ENCODE measurements around the gene TGIF1. TPM values are rescaled to one million over a fixed set of nuclear protein-coding genes. Genes with fewer than 3 reads are reported as not detected.
"Not testable (repeated sequence)": the region's sequence is repeated elsewhere in the genome, so short reads cannot be mapped to it uniquely, and the experiment has no call there.

The TGIF1 gene
- total and polyA plus RNA-seq, 2 donors (not counting 1 experiment from before 2014, with no cell fraction given), result 30.4 to 140 TPM

GRCh38 chr18:3410273-3410672, 39.7 kb upstream of the TGIF1 start:
- DNase-seq (no peak), ATAC-seq (ENCODE audit: low read depth) (no peak)
- Histone ChIP-seq H3K79me2 (ENCODE audit: control insufficient read depth, insufficient read depth, low read length) (no peaks in the 10 kb centered on the region), H2AFZ (ENCODE audit: insufficient read depth, low read depth, low read length, poor library complexity, severe bottlenecking) (no peak overlapping the region), H3K4me2 (replicated peaks; ENCODE audit: low read depth, low read length, poor library complexity, severe bottlenecking) (no peak overlapping the region), H3K27me3 (replicated peaks in 1 of 4; ENCODE audit: control extremely low read depth in 1 of 4, control insufficient read depth in 3 of 4, insufficient read depth in 4 of 4, low read length in 3 of 4) (no peaks in the 10 kb centered on the region), H3K4me3 (ENCODE audit: control extremely low read depth in 1 of 5, extremely low read depth in 1 of 5, insufficient read depth in 1 of 5, low read depth in 2 of 5, low read length in 4 of 5) (no peak overlapping the region), H4K20me1 (ENCODE audit: control insufficient read depth, insufficient read depth, low read length, poor library complexity, severe bottlenecking) (no peaks in the 10 kb centered on the region), H3K9ac (ENCODE audit: low read length) (no peak overlapping the region), H3K36me3 (replicated peaks in 1 of 2; ENCODE audit: control extremely low read depth in 1 of 2, control insufficient read depth in 1 of 2, extremely low read depth in 1 of 2, insufficient read depth in 2 of 2, low read length in 1 of 2) (no peaks in the 10 kb centered on the region), H3K4me1 (ENCODE audit: control insufficient read depth in 2 of 2, insufficient read depth in 2 of 2, low read length in 2 of 2) (peaks cover 16 to 23% of the 10 kb centered on the region in 2 donors), H3K27ac (ENCODE audit: low read length in 2 of 2) (no peak overlapping the region), H3K9me3 (ENCODE audit: control extremely low read depth in 1 of 3, control insufficient read depth in 2 of 3, insufficient read depth in 1 of 3, low read length in 2 of 3) (peaks cover 0 to 3% (median 0%) of the 10 kb centered on the region in 3 donors)
- no peak for TF ChIP-seq EZH2 (IDR thresholded peaks at IDR 0.05; ENCODE audit: borderline replicate concordance, insufficient read depth, low read depth, low read length, poor library complexity, severe bottlenecking)
- TF ChIP-seq CTCF (IDR thresholded peaks at IDR 0.05), result no peak
- intact Hi-C loops (cut with micrococcal nuclease), result no loop called here
- Mint-ChIP-seq H3K4me3 (no peak overlapping the region), H3K27ac (no peak overlapping the region), H3K27me3 (no peaks in the 10 kb centered on the region), H3K9me3 (ENCODE audit: insufficient read depth) (no peaks in the 10 kb centered on the region), H3K4me1 (peaks cover 30% of the 10 kb centered on the region)
- POLR2A ChIA-PET, result no interaction called here
- 100% methylated on average over 1 of the region's 3 CpGs for WGBS (ENCODE audit: insufficient coverage)
- CTCF ChIA-PET, result interaction anchor here (1.0 to 1.6 kb wide), 3 partner anchors 13 to 44 kb away, joined by 3 to 5 read pairs (median 4); no protein-coding TSS in a partner anchor

GRCh38 chr18:3410876-3411275, 39.1 kb upstream of the TGIF1 start:
- H3K27ac ChIP-seq (ENCODE audit: low read length in 2 of 2); H3K9me3 ChIP-seq (ENCODE audit: control extremely low read depth in 1 of 3, control insufficient read depth in 2 of 3, insufficient read depth in 1 of 3, low read length in 2 of 3); H2AFZ ChIP-seq (ENCODE audit: insufficient read depth, low read depth, low read length, poor library complexity, severe bottlenecking); POLR2A ChIA-PET; H3K27ac Mint-ChIP-seq; ATAC-seq (ENCODE audit: low read depth); DNase-seq; intact Hi-C loops (cut with micrococcal nuclease); H3K36me3 ChIP-seq (replicated peaks in 1 of 2; ENCODE audit: control extremely low read depth in 1 of 2, control insufficient read depth in 1 of 2, extremely low read depth in 1 of 2, insufficient read depth in 2 of 2, low read length in 1 of 2); H3K27me3 Mint-ChIP-seq; H3K27me3 ChIP-seq (replicated peaks in 1 of 4; ENCODE audit: control extremely low read depth in 1 of 4, control insufficient read depth in 3 of 4, insufficient read depth in 4 of 4, low read length in 3 of 4); H3K9me3 Mint-ChIP-seq (ENCODE audit: insufficient read depth); H3K4me3 ChIP-seq (ENCODE audit: control extremely low read depth in 1 of 5, extremely low read depth in 1 of 5, insufficient read depth in 1 of 5, low read depth in 2 of 5, low read length in 4 of 5); H3K4me3 Mint-ChIP-seq; H4K20me1 ChIP-seq (ENCODE audit: control insufficient read depth, insufficient read depth, low read length, poor library complexity, severe bottlenecking); H3K9ac ChIP-seq (ENCODE audit: low read length); H3K4me2 ChIP-seq (replicated peaks; ENCODE audit: low read depth, low read length, poor library complexity, severe bottlenecking); H3K79me2 ChIP-seq (ENCODE audit: control insufficient read depth, insufficient read depth, low read length): not testable (repeated sequence)
- H3K4me1 Mint-ChIP-seq, result peaks cover 24% of the 10 kb centered on the region
- no CpG with 5 or more reads among the region's 3 CpGs for WGBS (ENCODE audit: insufficient coverage)
- CTCF ChIA-PET, result interaction anchor here (1.0 to 1.6 kb wide), 3 partner anchors 12 to 44 kb away, joined by 3 to 5 read pairs (median 4); no protein-coding TSS in a partner anchor
- peaks cover 10 to 18% of the 10 kb centered on the region in 2 donors for H3K4me1 ChIP-seq (ENCODE audit: control insufficient read depth in 2 of 2, insufficient read depth in 2 of 2, low read length in 2 of 2)
